Ascending aorta (tissue), 2 donors: ENCODE results near the gene CLDN22. TPM values are rescaled to one million over a fixed set of nuclear protein-coding genes. Genes with fewer than 3 reads are reported as not detected.

Source experiments
- DNase-seq, 2 donors: peaks; one replicate each; pipeline ENCODE4 v3.0.0-alpha.2; 2019; ENCODE audit warnings: low spot score in 2 of 2
- H3K27ac ChIP-seq, 2 donors: fragments of 200-600 bp; sonication (generic); one replicate each; pipeline ENCODE4 v1.5.1; 2016 to 2017; ENCODE audit warnings: mild to moderate bottlenecking in 1 of 2
- H3K27me3 ChIP-seq: fragments of 200-600 bp; sonication (generic); one replicate; pipeline ENCODE4 v1.5.1; 2017
- H3K36me3 ChIP-seq, 2 donors: fragments of 200-600 bp; sonication (generic); one replicate each; pipeline ENCODE4 v1.5.1; 2016
- H3K4me1 ChIP-seq, 2 donors: fragments of 200-600 bp; sonication (generic); one replicate each; pipeline ENCODE4 v1.5.1; 2016 to 2017; ENCODE audit warnings: mild to moderate bottlenecking in 1 of 2
- H3K4me3 ChIP-seq, 2 donors: fragments of 200-600 bp; sonication (generic); one replicate each; pipeline ENCODE4 v1.5.1; 2016 to 2017; ENCODE audit warnings: mild to moderate bottlenecking in 1 of 2
- H3K9me3 ChIP-seq, 2 donors: fragments of 200-600 bp; sonication (generic); one replicate each; pipeline ENCODE4 v1.5.1; 2016
- intact Hi-C: fragments of 100-400 bp; cut with DNase I; formaldehyde crosslinking; loops from one replicate; pipeline ENCODE4 v1.15.1; 2023
- total RNA-seq: library from RNA; depleted of rRNA; stranded (reverse); fragments of >200 nt; gene quantifications from one replicate; pipeline ENCODE4 v1.1.0, GENCODE V29; 2016
- TF ChIP-seq, protein P1 (sequence below), 3 experiments: fragments of 200-600 bp in 2 of 3; fragments of 450-650 bp in 1 of 3; sonication (generic) in 2 of 3; IDR thresholded peaks; one replicate each; pipeline ENCODE4 v1.5.1; 2016 to 2019; ENCODE audit warnings: antibody characterized with exemption in 3 of 3, mild to moderate bottlenecking in 1 of 3, moderate library complexity in 1 of 3

Gene CLDN22
- total RNA-seq, 1 donor from 2014 or later, result not detected

- DNase-seq, result no peak
- H3K4me3 ChIP-seq, result no peak overlapping the region
- TF ChIP-seq, protein P1, sequence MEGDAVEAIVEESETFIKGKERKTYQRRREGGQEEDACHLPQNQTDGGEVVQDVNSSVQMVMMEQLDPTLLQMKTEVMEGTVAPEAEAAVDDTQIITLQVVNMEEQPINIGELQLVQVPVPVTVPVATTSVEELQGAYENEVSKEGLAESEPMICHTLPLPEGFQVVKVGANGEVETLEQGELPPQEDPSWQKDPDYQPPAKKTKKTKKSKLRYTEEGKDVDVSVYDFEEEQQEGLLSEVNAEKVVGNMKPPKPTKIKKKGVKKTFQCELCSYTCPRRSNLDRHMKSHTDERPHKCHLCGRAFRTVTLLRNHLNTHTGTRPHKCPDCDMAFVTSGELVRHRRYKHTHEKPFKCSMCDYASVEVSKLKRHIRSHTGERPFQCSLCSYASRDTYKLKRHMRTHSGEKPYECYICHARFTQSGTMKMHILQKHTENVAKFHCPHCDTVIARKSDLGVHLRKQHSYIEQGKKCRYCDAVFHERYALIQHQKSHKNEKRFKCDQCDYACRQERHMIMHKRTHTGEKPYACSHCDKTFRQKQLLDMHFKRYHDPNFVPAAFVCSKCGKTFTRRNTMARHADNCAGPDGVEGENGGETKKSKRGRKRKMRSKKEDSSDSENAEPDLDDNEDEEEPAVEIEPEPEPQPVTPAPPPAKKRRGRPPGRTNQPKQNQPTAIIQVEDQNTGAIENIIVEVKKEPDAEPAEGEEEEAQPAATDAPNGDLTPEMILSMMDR (IDR thresholded peaks at IDR 0.05), result no peak
- no peaks in the 10 kb centered on the region for H3K36me3 ChIP-seq
- no peaks in the 10 kb centered on the region for H3K27me3 ChIP-seq
- no peaks in the 10 kb centered on the region for H3K4me1 ChIP-seq
- no peaks in the 10 kb centered on the region for H3K9me3 ChIP-seq
- no peak overlapping the region for H3K27ac ChIP-seq
- intact Hi-C loops, result no loop called here
These were observed 29.6 kb upstream of the CLDN22 start for GRCh38 chr4:183349673-183350072.

DNA sequence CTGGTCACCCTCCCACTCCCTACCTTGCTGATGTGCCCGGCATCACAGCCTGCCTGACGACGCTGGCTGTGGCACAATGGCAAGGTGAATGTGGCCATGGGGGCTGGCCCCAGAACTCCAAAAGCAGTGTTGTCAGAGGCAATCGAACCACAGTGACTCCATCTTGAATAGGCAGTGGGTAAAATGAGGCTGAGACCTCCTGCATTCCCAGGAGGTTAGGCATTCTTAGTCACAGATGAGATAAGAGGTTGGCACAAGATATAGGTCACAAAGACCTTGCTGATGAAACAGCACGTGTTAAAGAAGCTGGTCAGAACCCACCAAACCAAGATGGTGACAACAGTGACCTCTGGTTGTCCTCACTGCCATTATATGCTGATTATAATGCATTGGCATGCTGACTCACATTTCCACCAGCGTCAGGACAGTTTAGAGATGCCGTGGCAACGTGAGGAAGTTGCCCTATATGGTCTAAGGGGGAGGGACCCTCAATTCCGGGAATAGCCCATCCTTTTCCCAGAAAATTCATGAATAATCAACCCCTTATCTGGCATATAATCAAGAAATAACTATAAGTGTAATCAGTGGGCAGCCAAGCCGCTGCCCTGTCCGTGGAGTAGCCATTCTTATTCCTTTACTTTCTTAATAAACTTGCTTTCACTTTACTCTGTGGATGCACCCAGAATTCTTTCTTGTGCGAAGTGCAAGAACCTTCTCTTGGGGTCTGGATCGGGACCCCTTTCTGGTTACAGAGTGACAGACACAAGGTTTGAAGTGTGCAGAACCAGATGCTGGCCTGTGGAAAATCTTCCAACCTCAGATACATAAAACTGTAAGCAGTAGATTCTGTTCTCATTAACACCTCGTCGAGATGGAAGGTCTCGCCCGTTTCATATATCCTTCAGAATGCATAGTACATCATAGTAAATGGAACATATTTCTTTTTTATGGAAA lies 28.9 kb upstream of the CLDN22 start:
- H3K9me3 ChIP-seq, result no peaks in the 10 kb centered on the region
- no peaks in the 10 kb centered on the region for H3K36me3 ChIP-seq
- no peaks in the 10 kb centered on the region for H3K4me1 ChIP-seq
- no peak overlapping the region for H3K4me3 ChIP-seq
- no peaks in the 10 kb centered on the region for H3K27me3 ChIP-seq
- intact Hi-C loops, result no loop called here
- DNase-seq, result no peak
- H3K27ac ChIP-seq, result no peak overlapping the region
- TF ChIP-seq, protein P1 (IDR thresholded peaks at IDR 0.05), result no peak

DNA sequence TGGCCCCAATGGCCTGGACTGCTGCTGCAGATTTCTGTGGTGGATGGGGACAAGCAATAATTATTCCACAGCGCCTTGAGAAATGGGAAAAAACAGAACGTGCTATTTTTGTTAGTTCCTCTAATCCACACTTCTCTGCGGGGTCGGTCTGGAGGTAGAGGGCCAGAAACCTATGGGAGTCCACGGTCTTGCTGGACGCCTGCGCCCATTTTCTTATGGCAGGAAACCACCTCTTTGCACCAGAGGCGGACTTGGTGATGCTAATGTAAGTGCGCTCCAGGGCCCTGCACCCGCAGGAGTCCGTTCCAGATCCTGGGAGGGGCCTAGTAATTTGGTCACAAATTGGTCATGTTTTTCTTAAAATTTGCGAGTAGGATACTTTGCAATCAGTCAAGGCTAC lies 28.1 kb upstream of the CLDN22 start:
- Histone ChIP-seq H3K27me3 (no peaks in the 10 kb centered on the region), H3K36me3 (no peaks in the 10 kb centered on the region), H3K27ac (no peak overlapping the region), H3K4me1 (no peaks in the 10 kb centered on the region), H3K9me3 (no peaks in the 10 kb centered on the region), H3K4me3 (no peak overlapping the region)
- no peak for DNase-seq
- intact Hi-C loops, result no loop called here
- TF ChIP-seq, protein P1 (IDR thresholded peaks at IDR 0.05), result no peak

GRCh38 chr4:183347566-183347965 lies 27.5 kb upstream of the CLDN22 start:
- Histone ChIP-seq H3K9me3 (no peaks in the 10 kb centered on the region), H3K4me3 (no peak overlapping the region), H3K27me3 (no peaks in the 10 kb centered on the region), H3K4me1 (no peaks in the 10 kb centered on the region), H3K36me3 (no peaks in the 10 kb centered on the region), H3K27ac (no peak overlapping the region)
- TF ChIP-seq, protein P1 (IDR thresholded peaks at IDR 0.05), result no peak
- intact Hi-C loops, result no loop called here
- no peak for DNase-seq

- no peaks in the 10 kb centered on the region for H3K36me3 ChIP-seq
- H3K4me3 ChIP-seq, result no peak overlapping the region
- H3K27ac ChIP-seq, result no peak overlapping the region
- DNase-seq, result no peak
- H3K4me1 ChIP-seq, result no peaks in the 10 kb centered on the region
- H3K9me3 ChIP-seq, result no peaks in the 10 kb centered on the region
- intact Hi-C loops, result no loop called here
- TF ChIP-seq, protein P1 (IDR thresholded peaks at IDR 0.05), result no peak
- no peaks in the 10 kb centered on the region for H3K27me3 ChIP-seq
These were observed 27.1 kb upstream of the CLDN22 start for GRCh38 chr4:183347146-183347545.
